Keratinocyte (primary cell): ENCODE data around the gene SPNS1. TPM values are rescaled to one million over a fixed set of nuclear protein-coding genes. Genes with fewer than 3 reads are reported as not detected.
A peak's percentile ranks its signal among the peaks of the same experiment; 100 is the strongest.

Experiments
- DNase-seq: peaks from one replicate; pipeline ENCODE4 v3.0.0-alpha.2; 2011; ENCODE audit warnings: low read depth, missing footprints, low spot score
- FAIRE-seq: peaks from 2 replicates; lab custom pipeline; 2011; peaks lifted over from hg19 to GRCh38; lab: Jason Lieb, UNC
- H2AFZ ChIP-seq: 2 replicates; pipeline ENCODE4 v1.6.0; 2012; ENCODE audit warnings: low read length, control low read depth, inconsistent platforms; ENCODE audit not compliant: control insufficient read depth
- H3K27ac ChIP-seq: 2 replicates; pipeline ENCODE4 v1.5.1; 2011; ENCODE audit warnings: low read length; ENCODE audit not compliant: control insufficient read depth, insufficient read depth
- H3K27me3 ChIP-seq: 3 replicates; pipeline ENCODE4 v1.6.0; 2011; ENCODE audit warnings: low read length; ENCODE audit not compliant: control insufficient read depth, insufficient read depth; ENCODE audit errors: extremely low read depth
- H3K36me3 ChIP-seq, 2 experiments: 2 replicates in 1 of 2; 3 replicates in 1 of 2; pipeline ENCODE4 v1.5.1; 2011; ENCODE audit warnings: low read length in 2 of 2, mild to moderate bottlenecking in 1 of 2; ENCODE audit not compliant: control insufficient read depth in 2 of 2, insufficient read depth in 2 of 2; ENCODE audit errors: extremely low read depth in 1 of 2
- H3K4me1 ChIP-seq: 3 replicates; pipeline ENCODE4 v1.5.1; 2011; ENCODE audit warnings: low read length; ENCODE audit not compliant: control insufficient read depth, insufficient read depth; ENCODE audit errors: extremely low read depth
- H3K4me2 ChIP-seq: 3 replicates; pipeline ENCODE4 v1.6.0; 2011; ENCODE audit warnings: low read depth, low read length; ENCODE audit not compliant: control insufficient read depth, insufficient read depth; ENCODE audit errors: extremely low read depth
- H3K4me3 ChIP-seq, 3 experiments: fragments of 200-600 bp in 1 of 3; sonication (generic) in 1 of 3; 2 replicates in 2 of 3; 3 replicates in 1 of 3; pipeline ENCODE4 v1.5.1; 2011 to 2016; ENCODE audit warnings: low read length in 3 of 3, mild to moderate bottlenecking in 3 of 3, control low read depth in 2 of 3, inconsistent platforms in 1 of 3, low read depth in 1 of 3, mixed read lengths in 1 of 3, mixed run types in 1 of 3, moderate library complexity in 1 of 3; ENCODE audit not compliant: control insufficient read depth in 2 of 3, insufficient read depth in 2 of 3; ENCODE audit errors: extremely low read depth in 1 of 3
- H3K79me2 ChIP-seq: 2 replicates; pipeline ENCODE4 v1.6.0; 2012; ENCODE audit warnings: low read length; ENCODE audit not compliant: control insufficient read depth, insufficient read depth
- H3K9ac ChIP-seq: 3 replicates; pipeline ENCODE4 v1.6.0; 2011; ENCODE audit warnings: low read length; ENCODE audit not compliant: control insufficient read depth, insufficient read depth; ENCODE audit errors: extremely low read depth
- H3K9me1 ChIP-seq: 3 replicates; pipeline ENCODE4 v1.6.0; 2011; ENCODE audit warnings: low read length; ENCODE audit not compliant: control insufficient read depth, insufficient read depth; ENCODE audit errors: extremely low read depth
- H3K9me3 ChIP-seq: 2 replicates; pipeline ENCODE4 v1.5.1; 2012; ENCODE audit warnings: low read depth, low read length; ENCODE audit not compliant: control insufficient read depth
- H4K20me1 ChIP-seq: 3 replicates; pipeline ENCODE4 v1.6.0; 2011; ENCODE audit warnings: low read length; ENCODE audit not compliant: control insufficient read depth, insufficient read depth; ENCODE audit errors: extremely low read depth
- EZH2 ChIP-seq: IDR thresholded peaks from one replicate; pipeline ENCODE4 v1.6.1; 2012; ENCODE audit warnings: inconsistent platforms, mild to moderate bottlenecking, low read length, moderate library complexity
- dilution Hi-C: fragments of 300-500 bp; cut with MboI; formaldehyde crosslinking; loops from one replicate; pipeline ENCODE4 v1.7.0; 2020; ENCODE audit warnings: low sequenced_read_pairs; ENCODE audit not compliant: extremely low pct_ligation_motif_present
- polyA plus RNA-seq, 5 experiments: library from polyadenylated mRNA; depleted of rRNA in 3 of 5; stranded (reverse) in 3 of 5; stranded (forward) in 1 of 5; unstranded in 1 of 5; fragments of >200 nt; gene quantifications; 1 replicate in 1 of 5; 2 replicates in 3 of 5; 3 replicates in 1 of 5; pipeline versions ENCODE4 v1.2.1 to v1.2.3, GENCODE V29; 2011 to 2012; ENCODE audit warnings: missing spikeins in 2 of 5, low read depth in 1 of 5, low replicate concordance in 1 of 5
- TF ChIP-seq, protein P1 (sequence below), 3 experiments: IDR thresholded peaks in 1 of 3; conservative IDR thresholded peaks in 1 of 3; optimal IDR thresholded peaks in 1 of 3; 2 replicates in 2 of 3; 3 replicates in 1 of 3; pipeline versions ENCODE3 to v1.5.1; 2011; ENCODE audit warnings: low read length in 3 of 3, mild to moderate bottlenecking in 3 of 3, moderate library complexity in 2 of 3, control low read depth in 1 of 3, inconsistent platforms in 1 of 3; ENCODE audit not compliant: insufficient read depth in 2 of 3; ENCODE audit errors: extremely low read depth in 1 of 3

Gene SPNS1
- polyA plus RNA-seq, 1 donor (not counting 4 experiments of a cell fraction or from before 2014, with no cell fraction given) = 16.3 TPM

DNA sequence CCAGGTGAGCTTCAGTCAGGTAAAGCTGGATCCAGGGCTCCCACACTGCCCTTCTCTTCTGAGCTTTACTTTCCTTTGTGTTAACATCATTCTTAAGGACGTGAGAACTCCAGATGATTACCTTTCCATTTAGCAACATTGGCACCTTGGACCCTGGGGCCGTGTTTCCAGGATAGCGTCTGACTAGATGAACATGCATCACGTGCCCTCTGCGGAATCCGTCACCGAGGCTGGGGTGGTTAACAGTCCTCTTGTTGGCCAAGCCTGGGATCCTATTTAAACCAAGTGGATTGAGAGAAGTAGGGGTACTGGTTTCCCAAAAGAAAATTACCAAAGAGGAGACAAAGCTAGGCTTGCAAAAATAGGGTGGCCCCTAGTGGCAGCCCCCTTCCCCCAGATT, 6.4 kb downstream of the SPNS1 start:
- Histone ChIP-seq H2AFZ (no peak overlapping the region), H3K79me2 (peaks cover 11% of the 10 kb centered on the region), H3K4me1 (no peaks in the 10 kb centered on the region), H3K27ac (no peak overlapping the region), H3K4me3 (no peak overlapping the region), H3K9ac (no peak overlapping the region), H3K9me1 (no peaks in the 10 kb centered on the region), H3K4me2 (no peak overlapping the region), H3K27me3 (no peaks in the 10 kb centered on the region), H3K9me3 (no peaks in the 10 kb centered on the region), H3K36me3 (peaks cover 26 to 32% of the 10 kb centered on the region in 2 experiments), H4K20me1 (no peaks in the 10 kb centered on the region)
- dilution Hi-C loops = no loop called here
- DNase-seq = no peak
- FAIRE-seq = no peak
- no peak for TF ChIP-seq EZH2
- TF ChIP-seq, protein P1, sequence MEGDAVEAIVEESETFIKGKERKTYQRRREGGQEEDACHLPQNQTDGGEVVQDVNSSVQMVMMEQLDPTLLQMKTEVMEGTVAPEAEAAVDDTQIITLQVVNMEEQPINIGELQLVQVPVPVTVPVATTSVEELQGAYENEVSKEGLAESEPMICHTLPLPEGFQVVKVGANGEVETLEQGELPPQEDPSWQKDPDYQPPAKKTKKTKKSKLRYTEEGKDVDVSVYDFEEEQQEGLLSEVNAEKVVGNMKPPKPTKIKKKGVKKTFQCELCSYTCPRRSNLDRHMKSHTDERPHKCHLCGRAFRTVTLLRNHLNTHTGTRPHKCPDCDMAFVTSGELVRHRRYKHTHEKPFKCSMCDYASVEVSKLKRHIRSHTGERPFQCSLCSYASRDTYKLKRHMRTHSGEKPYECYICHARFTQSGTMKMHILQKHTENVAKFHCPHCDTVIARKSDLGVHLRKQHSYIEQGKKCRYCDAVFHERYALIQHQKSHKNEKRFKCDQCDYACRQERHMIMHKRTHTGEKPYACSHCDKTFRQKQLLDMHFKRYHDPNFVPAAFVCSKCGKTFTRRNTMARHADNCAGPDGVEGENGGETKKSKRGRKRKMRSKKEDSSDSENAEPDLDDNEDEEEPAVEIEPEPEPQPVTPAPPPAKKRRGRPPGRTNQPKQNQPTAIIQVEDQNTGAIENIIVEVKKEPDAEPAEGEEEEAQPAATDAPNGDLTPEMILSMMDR (optimal IDR thresholded peaks at IDR 0.05 in 1 of 3, IDR thresholded peaks at IDR 0.05 in 1 of 3, conservative IDR thresholded peaks at IDR 0.05 in 1 of 3; ENCODE audit: extremely low read depth in 1 of 3, insufficient read depth in 2 of 3, low read length in 3 of 3) = no peak

DNA sequence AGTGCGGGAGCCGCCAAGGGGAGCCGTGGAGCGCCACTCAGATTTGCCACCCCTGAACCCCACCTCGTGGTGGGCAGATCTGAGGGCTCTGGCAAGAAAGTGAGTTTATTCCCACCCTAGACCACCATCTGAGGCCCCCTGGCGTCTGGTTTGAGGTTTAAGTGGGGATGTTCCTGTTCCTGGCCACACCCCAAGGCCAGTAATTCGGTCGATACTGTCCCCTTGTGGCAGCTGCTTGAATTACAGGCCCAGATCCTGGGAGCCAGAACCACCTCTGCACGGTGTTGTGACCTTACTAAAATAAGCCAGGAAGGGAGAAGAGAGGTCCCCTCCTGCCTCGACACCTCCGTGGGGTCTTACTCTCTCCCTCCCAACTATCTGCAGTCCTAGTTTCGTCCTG, 6.9 kb downstream of the SPNS1 start:
- H3K36me3 ChIP-seq = peaks cover 26 to 31% of the 10 kb centered on the region in 2 experiments
- no peaks in the 10 kb centered on the region for H4K20me1 ChIP-seq
- no peak overlapping the region for H3K9ac ChIP-seq
- no peak overlapping the region for H3K4me2 ChIP-seq
- no peaks in the 10 kb centered on the region for H3K4me1 ChIP-seq
- dilution Hi-C loops = no loop called here
- H3K4me3 ChIP-seq = no peak overlapping the region
- no peaks in the 10 kb centered on the region for H3K9me3 ChIP-seq
- DNase-seq (no peak), FAIRE-seq (no peak)
- H3K9me1 ChIP-seq = no peaks in the 10 kb centered on the region
- peaks cover 8% of the 10 kb centered on the region for H3K79me2 ChIP-seq
- no peaks in the 10 kb centered on the region for H3K27me3 ChIP-seq
- H2AFZ ChIP-seq = no peak overlapping the region
- H3K27ac ChIP-seq = no peak overlapping the region
- TF ChIP-seq, protein P1 (optimal IDR thresholded peaks at IDR 0.05 in 1 of 3, IDR thresholded peaks at IDR 0.05 in 1 of 3, conservative IDR thresholded peaks at IDR 0.05 in 1 of 3; ENCODE audit: extremely low read depth in 1 of 3, insufficient read depth in 2 of 3, low read length in 3 of 3) = peak; percentile 59 to 87 (median 83)
- no peak for TF ChIP-seq EZH2
